ENCODE data around the gene PARVB.

The PARVB gene

GRCh38 chr22:44111562-44112155, 87.6 kb downstream of the PARVB start:
- POLR2A ChIA-PET = no interaction called here
- H3K4me3 ChIP-seq (ENCODE audit: low read depth, low read length) = no peak overlapping the region
- no peak for DNase-seq (ENCODE audit: low read depth, low spot score)
- no peak for TF ChIP-seq CTCF (IDR thresholded peaks at IDR 0.05; ENCODE audit: insufficient read depth, low read length, missing control alignments)
- CTCF ChIA-PET = interaction anchor here (1.0 to 1.2 kb wide), 2 partner anchors 30 to 118 kb away, joined by 3 to 4 read pairs; no protein-coding TSS in a partner anchor

GRCh38 chr22:44112191-44112590, 88.1 kb downstream of the PARVB start:
- no peak overlapping the region for H3K4me3 ChIP-seq (ENCODE audit: low read depth, low read length)
- CTCF ChIA-PET = interaction anchor here (1.2 kb wide), 1 partner anchor 119 kb away, joined by 3 read pairs; no protein-coding TSS in a partner anchor
- TF ChIP-seq CTCF (IDR thresholded peaks at IDR 0.05; ENCODE audit: insufficient read depth, low read length, missing control alignments) = no peak
- no peak for DNase-seq (ENCODE audit: low read depth, low spot score)
- POLR2A ChIA-PET = no interaction called here

GRCh38 chr22:44116331-44116730, 92.2 kb downstream of the PARVB start:
- ChIA-PET POLR2A (no interaction called here), CTCF (interaction anchor here (1.2 kb wide), 1 partner anchor 35 kb away, joined by 3 read pairs; no protein-coding TSS in a partner anchor)
- DNase-seq (ENCODE audit: low read depth, low spot score) = no peak
- H3K4me3 ChIP-seq (ENCODE audit: low read depth, low read length) = no peak overlapping the region
- TF ChIP-seq CTCF (IDR thresholded peaks at IDR 0.05; ENCODE audit: insufficient read depth, low read length, missing control alignments) = no peak

GRCh38 chr22:44116755-44117684, 92.9 kb downstream of the PARVB start:
- no peak for TF ChIP-seq CTCF (IDR thresholded peaks at IDR 0.05; ENCODE audit: insufficient read depth, low read length, missing control alignments)
- DNase-seq (ENCODE audit: low read depth, low spot score) = no peak
- CTCF ChIA-PET = interaction anchor here (1.2 kb wide), 1 partner anchor 36 kb away, joined by 3 read pairs; no protein-coding TSS in a partner anchor
- POLR2A ChIA-PET = no interaction called here
- no peak overlapping the region for H3K4me3 ChIP-seq (ENCODE audit: low read depth, low read length)

- no peak for DNase-seq (ENCODE audit: low read depth, low spot score)
- H3K4me3 ChIP-seq (ENCODE audit: low read depth, low read length) = no peak overlapping the region
- ChIA-PET POLR2A (no interaction called here), CTCF (no interaction called here)
- TF ChIP-seq CTCF (IDR thresholded peaks at IDR 0.05; ENCODE audit: insufficient read depth, low read length, missing control alignments) = no peak
These were observed 93.6 kb downstream of the PARVB start for GRCh38 chr22:44117746-44118145.

GRCh38 chr22:44118645-44119315, 94.7 kb downstream of the PARVB start:
- H3K4me3 ChIP-seq (ENCODE audit: low read depth, low read length) = no peak overlapping the region
- no peak for DNase-seq (ENCODE audit: low read depth, low spot score)
- POLR2A ChIA-PET = no interaction called here
- CTCF ChIA-PET = no interaction called here
- TF ChIP-seq CTCF (IDR thresholded peaks at IDR 0.05; ENCODE audit: insufficient read depth, low read length, missing control alignments) = no peak
